IMR-90 (cell line): ENCODE data around the gene KIF25.

Experiments used
- CEBPB ChIP-seq: IDR thresholded peaks from 2 replicates; pipeline ENCODE4 v1.6.1; 2012; ENCODE audit warnings: low read depth, low read length, improper control_type of control experiment
- CTCF ChIP-seq: conservative IDR thresholded peaks from 2 replicates; pipeline ENCODE4 v1.5.1; 2012; ENCODE audit warnings: mild to moderate bottlenecking, low read depth, low read length, improper control_type of control experiment
- POLR2A ChIP-seq: IDR thresholded peaks from 2 replicates; pipeline ENCODE4 v1.6.1; 2012; ENCODE audit warnings: mild to moderate bottlenecking, low read depth, low read length
- RAD21 ChIP-seq: IDR thresholded peaks from 2 replicates; pipeline ENCODE4 v1.6.1; 2012; ENCODE audit warnings: low read length, improper control_type of control experiment
- RFX5 ChIP-seq: IDR thresholded peaks from 2 replicates; pipeline ENCODE4 v1.8.0; 2012; ENCODE audit warnings: low read depth, mild to moderate bottlenecking, low read length, moderate library complexity

DNA sequence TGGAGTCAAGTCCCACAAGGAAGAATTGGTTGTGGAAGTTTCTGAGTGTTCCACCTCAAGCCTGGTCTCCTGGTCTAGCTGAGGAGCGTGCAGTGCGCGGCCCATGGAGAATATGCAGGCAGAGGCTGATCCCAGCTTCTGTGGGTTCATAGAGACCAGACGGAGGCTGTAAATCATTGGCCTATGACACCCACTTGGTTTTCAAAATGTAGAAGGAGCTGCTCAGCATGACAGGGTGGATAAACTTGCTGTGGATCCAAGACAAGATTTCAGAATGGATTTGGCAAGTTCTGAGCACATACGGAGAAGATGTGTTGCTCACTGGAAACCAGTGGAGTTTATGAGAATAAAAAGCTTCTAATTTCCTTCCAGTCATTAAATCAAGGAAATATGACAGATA is 744 bp downstream of the KIF25 start:
- TF ChIP-seq CEBPB (no peak), RFX5 (no peak), POLR2A (no peak), RAD21 (no peak), CTCF (no peak)
